A549 (cell line): ENCODE measurements around the gene RPS2. TPM values are rescaled to one million over a fixed set of nuclear protein-coding genes. Genes with fewer than 3 reads are reported as not detected.

Experiments used
- ATAC-seq, 2 experiments: fragments of 200-7000 bp in 1 of 2; fragments of >200 bp in 1 of 2; cut with Nextera tagmentation in 1 of 2; cut with Tn5 transposase in 1 of 2; 3 replicates each; pipeline versions ENCODE4 v1.8.0 to v1.9.1; 2018 to 2020; ENCODE audit warnings: mild to moderate bottlenecking in 1 of 2, moderate library complexity in 1 of 2
- CTCF ChIA-PET: fragments of 300-600 bp; sonication (Branson Sonifier 250); formaldehyde crosslinking; extraction: SDS; loops from one replicate; lab custom pipeline; 2021; ENCODE audit warnings: antibody characterized with exemption, inconsistent platforms; lab: Yijun Ruan, JAX
- POLR2A ChIA-PET: fragments of 350-600 bp; formaldehyde crosslinking; extraction: SDS; loops from one replicate; lab custom pipeline; 2021; ENCODE audit warnings: antibody characterized with exemption, inconsistent platforms; lab: Yijun Ruan, JAX
- DNase-seq, 2 experiments: peaks; one replicate each; pipeline versions ENCODE4 v3.0.0 to v3.0.0-alpha.2; 2011 to 2016; ENCODE audit warnings: low read depth in 1 of 2, low spot score in 1 of 2
- FAIRE-seq: peaks from 2 replicates; lab custom pipeline; 2011; peaks lifted over from hg19 to GRCh38; lab: Jason Lieb, UNC
- H3K27ac ChIP-seq, 2 experiments: fragments of >200 bp; sonication (Bioruptor Twin); formaldehyde crosslinking; 3 replicates each; pipeline ENCODE4 v1.5.1; 2016 to 2017
- H3K4me1 ChIP-seq: fragments of >200 bp; sonication (Bioruptor Twin); formaldehyde crosslinking; 3 replicates; pipeline ENCODE4 v1.6.1; 2016
- H3K4me2 ChIP-seq: fragments of >200 bp; sonication (Bioruptor Twin); formaldehyde crosslinking; 3 replicates; pipeline ENCODE4 v1.6.1; 2016
- H3K4me3 ChIP-seq: fragments of >200 bp; sonication (Bioruptor Twin); formaldehyde crosslinking; 3 replicates; pipeline ENCODE4 v1.5.1; 2016
- H3K9me3 ChIP-seq: fragments of >200 bp; sonication (Bioruptor Twin); formaldehyde crosslinking; 3 replicates; pipeline ENCODE4 v1.6.1; 2016
- BCL3 ChIP-seq: fragments of >200 bp; sonication (Bioruptor Twin); formaldehyde crosslinking; IDR thresholded peaks from 3 replicates; pipeline ENCODE4 v1.6.1; 2016
- EP300 ChIP-seq, 2 experiments: fragments of >200 bp; sonication (Bioruptor Twin); formaldehyde crosslinking; IDR thresholded peaks; 2 replicates in 1 of 2; 3 replicates in 1 of 2; pipeline ENCODE4 v1.6.1; 2016 to 2017
- FOSB ChIP-seq: fragments of 250-450 bp; sonication (Bioruptor Pico); IDR thresholded peaks from 2 replicates; pipeline ENCODE4 v1.5.0; 2020; ENCODE audit warnings: mild to moderate bottlenecking, moderate library complexity
- HES2 ChIP-seq: fragments of >200 bp; sonication (Bioruptor Twin); formaldehyde crosslinking; IDR thresholded peaks from 2 replicates; pipeline ENCODE4 v1.6.1; 2016
- HEYL ChIP-seq: fragments of 250-450 bp; sonication (Bioruptor Pico); IDR thresholded peaks from 2 replicates; pipeline ENCODE4 v1.8.0; 2021; ENCODE audit warnings: mild to moderate bottlenecking, moderate library complexity
- HOXB5 ChIP-seq: fragments of 250-450 bp; sonication (Bioruptor Pico); IDR thresholded peaks from 2 replicates; pipeline ENCODE4 v1.5.0; 2020; ENCODE audit warnings: mild to moderate bottlenecking, moderate library complexity
- JUN ChIP-seq, 2 experiments: fragments of >200 bp; sonication (Bioruptor Twin); formaldehyde crosslinking; IDR thresholded peaks; 2 replicates in 1 of 2; 3 replicates in 1 of 2; pipeline ENCODE4 v1.6.1; 2016 to 2017
- JUNB ChIP-seq: fragments of >200 bp; sonication (Bioruptor Twin); formaldehyde crosslinking; IDR thresholded peaks from 2 replicates; pipeline ENCODE4 v1.6.1; 2016
- KDM5A ChIP-seq: fragments of 200-600 bp; sonication (generic); IDR thresholded peaks from 2 replicates; pipeline ENCODE4 v1.6.1; 2016; ENCODE audit warnings: antibody characterized with exemption, mild to moderate bottlenecking
- MAX ChIP-seq: IDR thresholded peaks from 2 replicates; pipeline ENCODE4 v1.6.1; 2012
- MYC ChIP-seq: IDR thresholded peaks from 2 replicates; pipeline ENCODE4 v1.6.1; 2012; ENCODE audit warnings: mild to moderate bottlenecking, inconsistent platforms, low read length, improper control_type of control experiment, borderline replicate concordance
- NFE2L2 ChIP-seq: fragments of 150-350 bp; conservative IDR thresholded peaks from 2 replicates; pipeline ENCODE4 v1.6.1; 2014; ENCODE audit warnings: low read length
- PHF8 ChIP-seq: fragments of 200-600 bp; sonication (generic); IDR thresholded peaks from 2 replicates; pipeline ENCODE4 v1.6.1; 2016; ENCODE audit warnings: low read depth, mild to moderate bottlenecking, antibody characterized with exemption, moderate library complexity, borderline replicate concordance
- POLR2A ChIP-seq: IDR thresholded peaks from 2 replicates; pipeline ENCODE4 v1.6.1; 2012; ENCODE audit warnings: mild to moderate bottlenecking, low read length
- RFX5 ChIP-seq: fragments of 450-650 bp; IDR thresholded peaks from 2 replicates; pipeline ENCODE4 v1.7.1; 2014; ENCODE audit warnings: antibody characterized with exemption, mild to moderate bottlenecking, moderate library complexity
- RNF2 ChIP-seq: fragments of 200-600 bp; sonication (generic); IDR thresholded peaks from 2 replicates; pipeline ENCODE4 v1.6.1; 2016; ENCODE audit warnings: low read depth, mild to moderate bottlenecking, antibody characterized with exemption, moderate library complexity, borderline replicate concordance
- SMC3 ChIP-seq: fragments of >200 bp; sonication (Bioruptor Twin); formaldehyde crosslinking; IDR thresholded peaks from 3 replicates; pipeline ENCODE4 v1.6.1; 2018; ENCODE audit warnings: inconsistent platforms
- SREBF2 ChIP-seq: fragments of 450-650 bp; IDR thresholded peaks from 2 replicates; pipeline ENCODE4 v1.6.1; 2014; ENCODE audit warnings: mild to moderate bottlenecking, moderate library complexity
- TP53 ChIP-seq: fragments of 250-450 bp; sonication (Bioruptor Pico); IDR thresholded peaks from 2 replicates; pipeline ENCODE4 v1.5.0; 2021; ENCODE audit warnings: mild to moderate bottlenecking, moderate library complexity
- ZFP36 ChIP-seq: fragments of 450-650 bp; IDR thresholded peaks from 2 replicates; pipeline ENCODE4 v1.6.1; 2014; ENCODE audit warnings: borderline replicate concordance; ENCODE audit not compliant: partially characterized antibody
- WGBS: methylation state at CpG from one replicate; pipeline ENCODE4 v1.1.6; 2017; ENCODE audit errors: missing lambda C conversion rate; 5-methylcytosine and 5-hydroxymethylcytosine counted together
- polyA plus RNA-seq, 4 experiments: library from polyadenylated mRNA; depleted of rRNA in 3 of 4; stranded (reverse); fragments of >200 nt; fragmentation: RNase III in 1 of 4; extraction: RNeasy Plus Mini Kit Qiagen cat#74134 plus additional on column Dnase treatment in 1 of 4; gene quantifications; 2 replicates in 3 of 4; 3 replicates in 1 of 4; pipeline ENCODE4 v1.2.3, GENCODE V29; 2011 to 2017
- TF ChIP-seq, protein P1 (sequence below): IDR thresholded peaks from 2 replicates; pipeline ENCODE4 v1.6.1; 2012

RPS2 gene
- polyA plus RNA-seq, 2 of the 4 experiments (the other 2 are of a cell fraction) = 2,621 to 3,626 TPM

GRCh38 chr16:1976216-1976520, 11.5 kb upstream of the RPS2 start:
- Histone ChIP-seq H3K9me3 (no peaks in the 10 kb centered on the region), H3K4me3 (no peak overlapping the region), H3K27ac (no peak overlapping the region), H3K4me1 (peaks cover 11% of the 10 kb centered on the region; the same call in 2 of the 3 replicates), H3K4me2 (no peak overlapping the region)
- 96% methylated on average over 7 of the region's 8 CpGs for whole genome bisulfite sequencing
- DNase-seq = no peak
- FAIRE-seq = no peak
- ChIA-PET CTCF (interaction anchor here (1.8 kb wide), 1 partner anchor 28 kb away, joined by 6 read pairs; no protein-coding TSS in a partner anchor), POLR2A (interaction anchor here (5.1 kb wide), 1 partner anchor 11 kb away, joined by 17 read pairs; the partner anchor contains the start of gene RPS2)
- TF ChIP-seq MAX (no peak), NFE2L2 (no peak), POLR2A (no peak), RNF2 (no peak), HEYL (CRISPR knock-in tag) (no peak), HOXB5 (no peak), BCL3 (no peak), SMC3 (no peak), JUNB (no peak), EP300 (IDR thresholded peaks at IDR 0.05) (no peak), JUN (IDR thresholded peaks at IDR 0.05) (no peak), FOSB (CRISPR knock-in tag) (no peak), ZFP36 (no peak), KDM5A (no peak)
- no peak for ATAC-seq

- 94% methylated on average over 29 of the region's 33 CpGs for WGBS
- H3K9me3 ChIP-seq = no peaks in the 10 kb centered on the region
- CTCF ChIA-PET = interaction anchor here (0.8 to 1.8 kb wide), 3 partner anchors 13 to 165 kb away, joined by 3 to 6 read pairs (median 5); no protein-coding TSS in a partner anchor
- DNase-seq (no peak), ATAC-seq (no peak), FAIRE-seq (no peak)
- H3K4me3 ChIP-seq = no peak overlapping the region
- TF ChIP-seq MYC = no peak
- no peak for TF ChIP-seq HES2
- TF ChIP-seq NFE2L2 = no peak
- TF ChIP-seq HOXB5 = no peak
- TF ChIP-seq PHF8 = no peak
- no peak for TF ChIP-seq TP53
- no peak for TF ChIP-seq RFX5
- TF ChIP-seq, protein P1, sequence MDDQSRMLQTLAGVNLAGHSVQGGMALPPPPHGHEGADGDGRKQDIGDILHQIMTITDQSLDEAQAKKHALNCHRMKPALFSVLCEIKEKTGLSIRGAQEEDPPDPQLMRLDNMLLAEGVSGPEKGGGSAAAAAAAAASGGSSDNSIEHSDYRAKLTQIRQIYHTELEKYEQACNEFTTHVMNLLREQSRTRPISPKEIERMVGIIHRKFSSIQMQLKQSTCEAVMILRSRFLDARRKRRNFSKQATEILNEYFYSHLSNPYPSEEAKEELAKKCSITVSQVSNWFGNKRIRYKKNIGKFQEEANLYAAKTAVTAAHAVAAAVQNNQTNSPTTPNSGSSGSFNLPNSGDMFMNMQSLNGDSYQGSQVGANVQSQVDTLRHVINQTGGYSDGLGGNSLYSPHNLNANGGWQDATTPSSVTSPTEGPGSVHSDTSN = no peak
- no peak for TF ChIP-seq SREBF2
- POLR2A ChIA-PET = interaction anchor here (5.1 kb wide), 1 partner anchor 11 kb away, joined by 17 read pairs; the partner anchor contains the start of gene RPS2
- no peak overlapping the region for H3K27ac ChIP-seq
- no peak overlapping the region for H3K4me2 ChIP-seq
- H3K4me1 ChIP-seq = peaks cover 16% of the 10 kb centered on the region
These were observed 11.0 kb upstream of the RPS2 start for GRCh38 chr16:1975432-1976215.
